Measurements from ENCODE around the gene FMO4. TPM values are rescaled to one million over a fixed set of nuclear protein-coding genes. Genes with fewer than 3 reads are reported as not detected.

The FMO4 gene
- total RNA-seq, 1 experiment from 2014 or later: 0.33 TPM

DNA sequence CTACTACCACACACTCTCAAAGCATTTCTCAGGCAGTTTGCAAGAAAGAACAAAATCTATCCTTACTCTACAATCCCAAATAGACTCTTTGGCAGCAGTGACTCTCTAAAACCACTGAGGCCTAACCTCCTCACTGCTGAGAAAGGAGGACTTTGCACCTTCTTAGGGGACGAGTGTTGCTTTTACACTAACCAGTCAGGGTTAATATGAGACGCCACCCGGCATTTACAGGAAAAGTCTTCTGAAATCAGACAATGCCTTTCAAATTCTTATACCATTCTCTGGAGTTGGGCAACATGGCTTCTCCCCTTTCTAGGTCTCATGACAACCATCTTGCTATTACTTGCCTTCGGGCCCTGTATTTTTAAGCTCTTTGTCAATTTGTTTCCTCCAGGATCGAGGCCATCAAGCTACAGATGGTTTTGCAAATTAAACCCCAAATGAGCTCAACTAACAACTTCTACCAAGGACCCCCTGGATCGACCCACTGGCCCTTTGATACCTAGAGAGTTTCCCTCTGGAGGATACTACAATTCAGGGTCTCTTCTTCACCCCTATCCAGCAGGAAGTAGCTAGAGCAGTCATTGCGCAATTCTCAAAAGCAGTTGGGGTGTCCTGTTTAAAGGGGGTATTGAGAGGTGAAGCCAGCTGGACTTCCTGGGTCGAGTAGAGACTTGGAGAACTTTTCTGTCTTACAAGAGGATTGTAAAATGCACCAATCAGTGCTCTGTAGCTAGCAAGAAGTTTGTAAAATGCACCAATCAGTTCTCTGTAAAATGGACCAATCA lies 2.0 kb upstream of the FMO4 start:
- H3K27me3 ChIP-seq (ENCODE audit: control insufficient read depth, insufficient read depth, low read length): no peaks in the 10 kb centered on the region
- no peaks in the 10 kb centered on the region for H3K4me1 ChIP-seq (ENCODE audit: control insufficient read depth, insufficient read depth, low read length)
- intact Hi-C loops (cut with micrococcal nuclease; ENCODE audit: unreplicated experiment) (no loop called here), in situ Hi-C loops (cut with HindIII; ENCODE audit: low pct_unique_long_range_greater_than_20kb, low sequenced_read_pairs) (no loop called here)
- no peak overlapping the region for H3K4me3 ChIP-seq (ENCODE audit: low read depth in 2 of 2, low read length in 2 of 2)
- H3K36me3 ChIP-seq (ENCODE audit: control insufficient read depth, insufficient read depth, low read length): no peaks in the 10 kb centered on the region
- H3K27ac ChIP-seq (ENCODE audit: low read length): no peak overlapping the region
- ChIA-PET POLR2A (no interaction called here), CTCF (interaction anchor here (1.2 kb wide), 1 partner anchor 345 kb away, joined by 3 read pairs; no protein-coding TSS in a partner anchor)
- H3K9me3 ChIP-seq (ENCODE audit: control insufficient read depth, insufficient read depth, low read depth, low read length): no peaks in the 10 kb centered on the region
- TF ChIP-seq, protein P1, sequence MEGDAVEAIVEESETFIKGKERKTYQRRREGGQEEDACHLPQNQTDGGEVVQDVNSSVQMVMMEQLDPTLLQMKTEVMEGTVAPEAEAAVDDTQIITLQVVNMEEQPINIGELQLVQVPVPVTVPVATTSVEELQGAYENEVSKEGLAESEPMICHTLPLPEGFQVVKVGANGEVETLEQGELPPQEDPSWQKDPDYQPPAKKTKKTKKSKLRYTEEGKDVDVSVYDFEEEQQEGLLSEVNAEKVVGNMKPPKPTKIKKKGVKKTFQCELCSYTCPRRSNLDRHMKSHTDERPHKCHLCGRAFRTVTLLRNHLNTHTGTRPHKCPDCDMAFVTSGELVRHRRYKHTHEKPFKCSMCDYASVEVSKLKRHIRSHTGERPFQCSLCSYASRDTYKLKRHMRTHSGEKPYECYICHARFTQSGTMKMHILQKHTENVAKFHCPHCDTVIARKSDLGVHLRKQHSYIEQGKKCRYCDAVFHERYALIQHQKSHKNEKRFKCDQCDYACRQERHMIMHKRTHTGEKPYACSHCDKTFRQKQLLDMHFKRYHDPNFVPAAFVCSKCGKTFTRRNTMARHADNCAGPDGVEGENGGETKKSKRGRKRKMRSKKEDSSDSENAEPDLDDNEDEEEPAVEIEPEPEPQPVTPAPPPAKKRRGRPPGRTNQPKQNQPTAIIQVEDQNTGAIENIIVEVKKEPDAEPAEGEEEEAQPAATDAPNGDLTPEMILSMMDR (IDR thresholded peaks at IDR 0.05): no peak
- TF ChIP-seq, protein P2, sequence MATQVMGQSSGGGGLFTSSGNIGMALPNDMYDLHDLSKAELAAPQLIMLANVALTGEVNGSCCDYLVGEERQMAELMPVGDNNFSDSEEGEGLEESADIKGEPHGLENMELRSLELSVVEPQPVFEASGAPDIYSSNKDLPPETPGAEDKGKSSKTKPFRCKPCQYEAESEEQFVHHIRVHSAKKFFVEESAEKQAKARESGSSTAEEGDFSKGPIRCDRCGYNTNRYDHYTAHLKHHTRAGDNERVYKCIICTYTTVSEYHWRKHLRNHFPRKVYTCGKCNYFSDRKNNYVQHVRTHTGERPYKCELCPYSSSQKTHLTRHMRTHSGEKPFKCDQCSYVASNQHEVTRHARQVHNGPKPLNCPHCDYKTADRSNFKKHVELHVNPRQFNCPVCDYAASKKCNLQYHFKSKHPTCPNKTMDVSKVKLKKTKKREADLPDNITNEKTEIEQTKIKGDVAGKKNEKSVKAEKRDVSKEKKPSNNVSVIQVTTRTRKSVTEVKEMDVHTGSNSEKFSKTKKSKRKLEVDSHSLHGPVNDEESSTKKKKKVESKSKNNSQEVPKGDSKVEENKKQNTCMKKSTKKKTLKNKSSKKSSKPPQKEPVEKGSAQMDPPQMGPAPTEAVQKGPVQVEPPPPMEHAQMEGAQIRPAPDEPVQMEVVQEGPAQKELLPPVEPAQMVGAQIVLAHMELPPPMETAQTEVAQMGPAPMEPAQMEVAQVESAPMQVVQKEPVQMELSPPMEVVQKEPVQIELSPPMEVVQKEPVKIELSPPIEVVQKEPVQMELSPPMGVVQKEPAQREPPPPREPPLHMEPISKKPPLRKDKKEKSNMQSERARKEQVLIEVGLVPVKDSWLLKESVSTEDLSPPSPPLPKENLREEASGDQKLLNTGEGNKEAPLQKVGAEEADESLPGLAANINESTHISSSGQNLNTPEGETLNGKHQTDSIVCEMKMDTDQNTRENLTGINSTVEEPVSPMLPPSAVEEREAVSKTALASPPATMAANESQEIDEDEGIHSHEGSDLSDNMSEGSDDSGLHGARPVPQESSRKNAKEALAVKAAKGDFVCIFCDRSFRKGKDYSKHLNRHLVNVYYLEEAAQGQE (IDR thresholded peaks at IDR 0.05; ENCODE audit: insufficient read depth in 1 of 2, low read depth in 2 of 2, low read length in 1 of 2): no peak
- TF ChIP-seq TCF7L2 (IDR thresholded peaks at IDR 0.05; ENCODE audit: low read depth, low read length) (no peak), SIN3A (IDR thresholded peaks at IDR 0.05; ENCODE audit: borderline replicate concordance, insufficient read depth, low read depth, low read length) (no peak), POLR2AphosphoS5 (IDR thresholded peaks at IDR 0.05; ENCODE audit: low read depth, low read length) (no peak)
- BruUV-seq (replicated peaks): no TSS peak
- no peak for ATAC-seq
- DNase-seq (ENCODE audit: low read depth, low spot score): no peak

DNA sequence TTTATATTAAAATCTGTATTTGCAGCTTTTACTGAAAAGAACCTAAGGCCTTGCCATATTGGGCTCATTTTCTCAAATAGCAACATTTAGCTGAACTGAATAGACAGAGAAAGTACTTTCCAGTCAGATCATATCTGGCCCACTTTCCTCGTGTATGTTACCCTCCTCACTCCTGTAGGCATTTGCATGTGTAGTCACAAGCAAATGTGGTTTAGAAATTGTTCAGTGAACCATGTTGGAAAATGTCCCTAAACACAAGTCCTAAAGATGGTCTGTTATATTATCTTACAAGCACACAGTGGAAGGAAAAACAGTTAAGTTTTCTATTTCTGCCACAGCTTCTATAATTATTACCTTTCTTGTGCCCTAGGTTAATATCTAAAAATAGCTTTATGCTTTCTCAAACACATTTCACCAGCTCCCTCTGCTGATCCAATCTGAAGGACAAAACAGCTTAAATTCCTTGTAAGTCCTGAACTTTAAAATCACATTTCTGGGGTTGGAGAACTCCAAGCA lies 606 bp upstream of the FMO4 start:
- ChIA-PET CTCF (interaction anchor here (0.6 to 1.7 kb wide), 6 partner anchors 68 to 347 kb away, joined by 3 to 18 read pairs (median 8); no protein-coding TSS in a partner anchor), POLR2A (interaction anchor here (0.5 kb wide), 1 partner anchor 10 kb away, joined by 6 read pairs; no protein-coding TSS in a partner anchor)
- Histone ChIP-seq H3K4me3 (ENCODE audit: low read depth in 2 of 2, low read length in 2 of 2) (no peak overlapping the region), H3K9me3 (ENCODE audit: control insufficient read depth, insufficient read depth, low read depth, low read length) (no peaks in the 10 kb centered on the region), H3K4me1 (ENCODE audit: control insufficient read depth, insufficient read depth, low read length) (no peaks in the 10 kb centered on the region), H3K27ac (ENCODE audit: low read length) (no peak overlapping the region), H3K36me3 (ENCODE audit: control insufficient read depth, insufficient read depth, low read length) (no peaks in the 10 kb centered on the region), H3K27me3 (ENCODE audit: control insufficient read depth, insufficient read depth, low read length) (no peaks in the 10 kb centered on the region)
- in situ Hi-C loops (cut with HindIII; ENCODE audit: low pct_unique_long_range_greater_than_20kb, low sequenced_read_pairs) (no loop called here), intact Hi-C loops (cut with micrococcal nuclease; ENCODE audit: unreplicated experiment) (no loop called here)
- peak; percentile 26; the same call in 1 of the 2 replicates for ATAC-seq
- TF ChIP-seq TCF7L2 (IDR thresholded peaks at IDR 0.05; ENCODE audit: low read depth, low read length) (no peak), POLR2AphosphoS5 (IDR thresholded peaks at IDR 0.05; ENCODE audit: low read depth, low read length) (no peak), SIN3A (IDR thresholded peaks at IDR 0.05; ENCODE audit: borderline replicate concordance, insufficient read depth, low read depth, low read length) (no peak)
- TF ChIP-seq, protein P1 (IDR thresholded peaks at IDR 0.05): no peak
- TF ChIP-seq, protein P2 (IDR thresholded peaks at IDR 0.05; ENCODE audit: insufficient read depth in 1 of 2, low read depth in 2 of 2, low read length in 1 of 2): no peak
- BruUV-seq (replicated peaks): no TSS peak
- no peak for DNase-seq (ENCODE audit: low read depth, low spot score)

All from Panc1 (cell line).